Parathyroid adenoma (tissue), 2 donors: ENCODE results near the gene MDK.
A peak's percentile ranks its signal among the peaks of the same experiment; 100 is the strongest.

Experiments used
- H2AFZ ChIP-seq: fragments of 300-600 bp; sonication (generic); one replicate; pipeline ENCODE4 v1.7.0; 2017; ENCODE audit warnings: antibody characterized with exemption, mild to moderate bottlenecking
- H3K27ac ChIP-seq: fragments of 300-600 bp; sonication (generic); one replicate; pipeline ENCODE4 v1.7.0; 2017
- H3K27me3 ChIP-seq: fragments of 300-600 bp; sonication (generic); one replicate; pipeline ENCODE4 v1.7.0; 2017; ENCODE audit warnings: low read length; ENCODE audit not compliant: control insufficient read depth, insufficient read depth
- H3K36me3 ChIP-seq: fragments of 300-600 bp; sonication (generic); one replicate; pipeline ENCODE4 v1.7.0; 2017; ENCODE audit warnings: low read length; ENCODE audit not compliant: control insufficient read depth, insufficient read depth
- H3K4me1 ChIP-seq: fragments of 300-600 bp; sonication (generic); one replicate; pipeline ENCODE4 v1.7.0; 2017; ENCODE audit warnings: control low read depth
- H3K4me2 ChIP-seq: fragments of 300-600 bp; sonication (generic); one replicate; pipeline ENCODE4 v1.7.0; 2017; ENCODE audit warnings: low read length
- H3K4me3 ChIP-seq: fragments of 300-600 bp; sonication (generic); one replicate; pipeline ENCODE4 v1.7.0; 2017; ENCODE audit warnings: low read depth, low read length
- H3K79me2 ChIP-seq: fragments of 300-600 bp; sonication (generic); one replicate; pipeline ENCODE4 v1.7.0; 2017; ENCODE audit warnings: control low read depth
- H3K9ac ChIP-seq: fragments of 300-600 bp; sonication (generic); one replicate; pipeline ENCODE4 v1.7.0; 2017; ENCODE audit warnings: mild to moderate bottlenecking
- H3K9me3 ChIP-seq: fragments of 300-600 bp; sonication (generic); one replicate; pipeline ENCODE4 v1.7.0; 2017; ENCODE audit warnings: low read length; ENCODE audit not compliant: control insufficient read depth
- CTCF ChIP-seq: fragments of 300-600 bp; sonication (generic); IDR thresholded peaks from one replicate; pipeline ENCODE4 v1.7.0; 2017; ENCODE audit warnings: antibody characterized with exemption, mild to moderate bottlenecking
- donor health status: primary hyperparathyroidism.

The MDK gene

DNA sequence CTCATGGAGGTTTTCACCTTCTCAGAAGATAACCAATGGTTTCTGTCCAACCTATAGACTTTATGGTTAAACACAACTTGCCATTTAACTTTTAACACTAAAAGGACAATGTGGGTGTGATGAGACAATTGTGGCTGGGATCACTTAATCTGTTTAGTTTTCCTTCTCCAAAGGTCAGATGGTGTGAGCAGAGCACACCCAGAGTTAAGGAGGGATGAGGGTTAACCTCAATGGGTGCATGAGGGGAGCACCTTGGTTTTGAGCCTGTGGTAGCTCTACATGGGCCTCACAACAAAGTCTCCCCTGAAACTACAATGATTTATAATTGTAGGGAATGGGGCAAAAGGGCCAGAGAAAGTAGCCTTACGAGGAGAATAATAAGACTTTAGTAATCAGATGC, 39.0 kb downstream of the MDK start:
- Histone ChIP-seq H3K4me2 (no peak overlapping the region), H3K9me3 (no peaks in the 10 kb centered on the region), H2AFZ (no peak overlapping the region), H3K36me3 (no peaks in the 10 kb centered on the region), H3K27me3 (no peaks in the 10 kb centered on the region), H3K27ac (peak overlapping the region; percentile 92), H3K9ac (no peak overlapping the region), H3K4me1 (peaks cover 42% of the 10 kb centered on the region), H3K4me3 (no peak overlapping the region), H3K79me2 (no peaks in the 10 kb centered on the region)
- no peak for TF ChIP-seq CTCF

- H3K4me2 ChIP-seq, result no peak overlapping the region
- H2AFZ ChIP-seq, result no peak overlapping the region
- peaks cover 36% of the 10 kb centered on the region for H3K4me1 ChIP-seq
- no peaks in the 10 kb centered on the region for H3K36me3 ChIP-seq
- H3K9me3 ChIP-seq, result no peaks in the 10 kb centered on the region
- TF ChIP-seq CTCF, result no peak
- peak overlapping the region; percentile 92 for H3K27ac ChIP-seq
- H3K9ac ChIP-seq, result no peak overlapping the region
- H3K4me3 ChIP-seq, result no peak overlapping the region
- no peaks in the 10 kb centered on the region for H3K27me3 ChIP-seq
- no peaks in the 10 kb centered on the region for H3K79me2 ChIP-seq
These were observed 39.9 kb downstream of the MDK start for GRCh38 chr11:46421257-46421880.

DNA sequence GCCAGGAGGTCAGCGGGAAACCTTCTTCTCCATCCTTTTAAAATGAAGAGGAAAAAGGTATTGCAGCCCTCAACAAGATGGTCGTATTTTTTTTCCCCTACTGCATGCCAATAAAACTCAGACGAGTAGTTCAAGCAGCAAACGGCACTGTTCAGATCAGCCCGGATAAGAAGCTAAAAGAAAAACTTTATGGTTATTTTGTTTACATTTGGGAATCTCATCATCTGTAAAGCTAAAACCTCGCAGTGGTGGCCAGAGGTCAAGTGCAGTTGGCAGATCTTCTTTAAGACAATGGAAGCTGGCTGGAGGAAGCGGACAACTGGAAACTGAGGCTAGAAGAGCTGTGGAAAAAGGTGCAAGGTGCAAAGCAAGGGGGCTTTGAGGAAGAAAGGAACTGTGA, 41.1 kb downstream of the MDK start:
- H3K4me1 ChIP-seq, result peaks cover 28% of the 10 kb centered on the region
- no peaks in the 10 kb centered on the region for H3K79me2 ChIP-seq
- no peaks in the 10 kb centered on the region for H3K9me3 ChIP-seq
- no peak overlapping the region for H3K9ac ChIP-seq
- H3K27ac ChIP-seq, result peak overlapping the region; percentile 92
- no peaks in the 10 kb centered on the region for H3K27me3 ChIP-seq
- H3K4me2 ChIP-seq, result no peak overlapping the region
- H3K36me3 ChIP-seq, result no peaks in the 10 kb centered on the region
- H2AFZ ChIP-seq, result no peak overlapping the region
- no peak overlapping the region for H3K4me3 ChIP-seq
- TF ChIP-seq CTCF, result no peak

DNA sequence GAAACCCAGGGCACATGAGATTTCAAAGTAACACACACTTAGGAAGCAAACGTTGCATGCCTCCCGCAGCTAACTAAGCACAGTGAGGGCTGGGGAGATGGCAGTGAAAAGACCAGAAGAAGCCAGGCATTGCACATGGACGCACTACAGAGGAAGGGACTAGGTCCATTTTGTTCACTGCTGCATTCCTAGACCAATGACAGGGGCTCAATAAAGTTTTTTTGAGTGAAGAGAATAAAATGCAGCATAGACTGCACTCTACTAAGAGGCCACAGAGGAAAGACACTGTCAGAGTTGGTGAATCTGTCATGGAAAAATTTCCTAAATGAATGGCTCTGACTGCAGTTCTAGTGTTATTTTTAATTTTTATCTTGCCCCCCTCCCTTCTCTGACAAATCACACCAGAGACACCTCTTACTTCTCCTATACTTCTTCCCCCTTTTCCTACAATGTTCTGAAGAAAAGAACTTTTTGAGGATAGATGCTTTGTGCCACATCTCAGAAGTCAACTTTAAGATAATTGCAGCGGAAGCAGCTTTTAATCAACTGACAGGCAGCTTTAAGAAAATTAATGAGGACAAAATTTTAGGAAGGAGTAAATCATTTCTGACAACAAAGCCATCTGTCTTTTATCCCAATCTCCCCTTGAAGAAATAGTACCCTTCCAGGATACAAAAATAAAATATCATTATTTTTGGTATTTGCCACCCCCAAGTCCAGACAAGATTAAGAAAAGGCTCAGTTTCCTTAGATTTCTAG, 44.9 kb downstream of the MDK start:
- Histone ChIP-seq H2AFZ (no peak overlapping the region), H3K36me3 (no peaks in the 10 kb centered on the region)
- TF ChIP-seq CTCF, result no peak

More for the DNA sequence above, 44.9 kb downstream of the MDK start:
- no peaks in the 10 kb centered on the region for H3K27me3 ChIP-seq
- no peak overlapping the region for H3K4me3 ChIP-seq
- H3K27ac ChIP-seq, result no peak overlapping the region
- no peaks in the 10 kb centered on the region for H3K79me2 ChIP-seq
- no peak overlapping the region for H3K9ac ChIP-seq
- H3K9me3 ChIP-seq, result no peaks in the 10 kb centered on the region
- H3K4me2 ChIP-seq, result no peak overlapping the region
- peaks cover 12% of the 10 kb centered on the region for H3K4me1 ChIP-seq
